SK-N-SH (cell line): ENCODE results near the gene VAPB. TPM values are rescaled to one million over a fixed set of nuclear protein-coding genes. Genes with fewer than 3 reads are reported as not detected.

Experiments
- CTCF ChIA-PET: fragments of 300-600, 350-600 bp; formaldehyde crosslinking; extraction: SDS; loops from one replicate; lab custom pipeline; 2021; lab: Yijun Ruan, JAX
- POLR2A ChIA-PET: fragments of 350-600 bp; sonication (Branson Sonifier 250); formaldehyde crosslinking; extraction: SDS; loops from one replicate; lab custom pipeline; 2020; ENCODE audit warnings: antibody characterized with exemption, inconsistent platforms; lab: Yijun Ruan, JAX
- DNase-seq: peaks from one replicate; pipeline ENCODE4 v3.0.0; 2012
- H2AFZ ChIP-seq: fragments of 200-600 bp; sonication (generic); 2 replicates; pipeline ENCODE4 v1.8.1; 2016; ENCODE audit warnings: antibody characterized with exemption, mild to moderate bottlenecking, low read depth
- H3F3A ChIP-seq: fragments of 200-600 bp; sonication (generic); replicated peaks from 2 replicates; pipeline ENCODE3; 2016; ENCODE audit warnings: antibody characterized with exemption, mild to moderate bottlenecking; ENCODE audit not compliant: insufficient read depth
- H3K27ac ChIP-seq, 2 experiments: fragments of 200-500 bp in 1 of 2; fragments of 200-600 bp in 1 of 2; sonication (Bioruptor generic) in 1 of 2; sonication (generic), shearing (Covaris generic) in 1 of 2; 2 replicates each; pipeline versions ENCODE4 v1.5.1 to v1.6.1; 2014 to 2016; ENCODE audit warnings: low read depth in 2 of 2, inconsistent platforms in 1 of 2, low read length in 1 of 2, mild to moderate bottlenecking in 1 of 2, mixed read lengths in 1 of 2
- H3K27me3 ChIP-seq: fragments of 200-600 bp; sonication (generic), shearing (Covaris generic); 2 replicates; pipeline ENCODE4 v1.6.1; 2016; ENCODE audit warnings: mixed run types; ENCODE audit not compliant: insufficient read depth
- H3K36me3 ChIP-seq, 2 experiments: fragments of 200-500 bp in 1 of 2; fragments of 200-600 bp in 1 of 2; sonication (Bioruptor generic) in 1 of 2; sonication (generic) in 1 of 2; replicated peaks in 1 of 2; 2 replicates each; pipeline versions ENCODE3 to v1.5.1; 2014 to 2016; ENCODE audit warnings: low read length in 1 of 2, mild to moderate bottlenecking in 1 of 2; ENCODE audit not compliant: insufficient read depth in 2 of 2, control insufficient read depth in 1 of 2
- H3K4me1 ChIP-seq, 2 experiments: fragments of 200-500 bp in 1 of 2; fragments of 200-600 bp in 1 of 2; sonication (Bioruptor generic) in 1 of 2; sonication (generic), shearing (Covaris generic) in 1 of 2; 2 replicates each; pipeline versions ENCODE4 v1.5.1 to v1.6.1; 2014 to 2016; ENCODE audit warnings: low read depth in 1 of 2, low read length in 1 of 2, mixed run types in 1 of 2; ENCODE audit not compliant: insufficient read depth in 2 of 2, control insufficient read depth in 1 of 2
- H3K4me2 ChIP-seq: fragments of 200-600 bp; sonication (generic), shearing (Covaris generic); 2 replicates; pipeline ENCODE4 v1.6.1; 2017; ENCODE audit warnings: mixed run types
- H3K4me3 ChIP-seq, 2 experiments: fragments of 200-500 bp in 1 of 2; fragments of 200-600 bp in 1 of 2; sonication (Bioruptor generic) in 1 of 2; sonication (generic), shearing (Covaris generic) in 1 of 2; 2 replicates each; pipeline versions ENCODE4 v1.5.1 to v1.8.1; 2014 to 2016; ENCODE audit warnings: low read depth in 2 of 2, inconsistent platforms in 1 of 2, low read length in 1 of 2, mild to moderate bottlenecking in 1 of 2, mixed read lengths in 1 of 2, moderate library complexity in 1 of 2
- H3K79me2 ChIP-seq: fragments of 200-600 bp; sonication (generic); 2 replicates; pipeline ENCODE4 v1.8.1; 2017; ENCODE audit warnings: mild to moderate bottlenecking; ENCODE audit not compliant: insufficient read depth
- H3K9ac ChIP-seq: fragments of 200-600 bp; sonication (generic); 2 replicates; pipeline ENCODE4 v1.6.1; 2017; ENCODE audit warnings: mixed run types
- H3K9me2 ChIP-seq: fragments of 200-600 bp; sonication (generic); 2 replicates; pipeline ENCODE4 v1.6.1; 2017; ENCODE audit warnings: mixed run types
- H3K9me3 ChIP-seq: fragments of 200-600 bp; sonication (generic); 2 replicates; pipeline ENCODE4 v1.6.1; 2017; ENCODE audit warnings: mixed run types, mild to moderate bottlenecking, moderate library complexity
- H4K20me1 ChIP-seq: fragments of 200-600 bp; sonication (generic); 2 replicates; pipeline ENCODE4 v1.6.1; 2017; ENCODE audit warnings: mild to moderate bottlenecking, mixed run types; ENCODE audit not compliant: insufficient read depth
- ELF1 ChIP-seq: IDR thresholded peaks from 2 replicates; pipeline ENCODE4 v1.4.0; 2012
- EZH2phosphoT487 ChIP-seq: fragments of 200-600 bp; sonication (generic); IDR thresholded peaks from 2 replicates; pipeline ENCODE4 v1.6.1; 2017; ENCODE audit warnings: low read depth, mixed run types, mild to moderate bottlenecking, antibody characterized with exemption, moderate library complexity, borderline replicate concordance
- GABPA ChIP-seq: IDR thresholded peaks from 2 replicates; pipeline ENCODE4 v1.4.0; 2012; ENCODE audit warnings: low read depth, mild to moderate bottlenecking
- PBX3 ChIP-seq: IDR thresholded peaks from 2 replicates; pipeline ENCODE4; 2012
- SIN3A ChIP-seq: IDR thresholded peaks from 2 replicates; pipeline ENCODE4 v1.6.1; 2012; ENCODE audit warnings: low read depth, mild to moderate bottlenecking, low read length, moderate library complexity, borderline replicate concordance
- USF2 ChIP-seq: fragments of 150-350 bp; IDR thresholded peaks from 2 replicates; pipeline ENCODE4 v1.6.1; 2017; ENCODE audit warnings: antibody characterized with exemption, low read length, low read depth, borderline replicate concordance
- WGBS: methylation state at CpG from one replicate; pipeline ENCODE4 v1.1.6; 2017; ENCODE audit warnings: low lambda C conversion rate; 5-methylcytosine and 5-hydroxymethylcytosine counted together
- polyA plus RNA-seq, 3 experiments: library from polyadenylated mRNA; depleted of rRNA; stranded (reverse); fragments of >200 nt; gene quantifications; 2 replicates each; pipeline ENCODE4 v1.2.3, GENCODE V29; 2012

Gene VAPB
- polyA plus RNA-seq, 1 of the 3 experiments (the other 2 are of a cell fraction): 16.9 TPM

DNA sequence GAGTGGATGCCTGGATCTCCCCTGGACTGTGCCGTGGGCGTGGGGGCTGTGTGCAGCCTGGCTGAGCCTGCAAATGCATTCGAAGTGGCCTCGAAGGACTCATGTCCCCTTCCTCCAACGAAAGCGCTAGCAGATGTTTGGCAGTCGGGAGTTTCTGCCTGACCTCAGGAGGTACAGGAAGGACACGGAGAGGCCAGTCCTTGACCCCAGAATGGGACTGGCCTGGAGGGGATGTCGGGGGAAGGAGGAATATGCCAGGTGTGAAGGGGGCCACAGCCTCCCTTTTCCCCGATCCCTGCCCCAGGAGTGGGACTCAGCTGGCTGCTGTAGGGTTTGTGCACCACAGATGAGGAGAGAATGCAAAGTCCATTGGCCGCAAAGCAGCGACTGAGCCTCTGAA lies 80.6 kb downstream of the VAPB start:
- H3K9ac ChIP-seq: no peak overlapping the region

DNA sequence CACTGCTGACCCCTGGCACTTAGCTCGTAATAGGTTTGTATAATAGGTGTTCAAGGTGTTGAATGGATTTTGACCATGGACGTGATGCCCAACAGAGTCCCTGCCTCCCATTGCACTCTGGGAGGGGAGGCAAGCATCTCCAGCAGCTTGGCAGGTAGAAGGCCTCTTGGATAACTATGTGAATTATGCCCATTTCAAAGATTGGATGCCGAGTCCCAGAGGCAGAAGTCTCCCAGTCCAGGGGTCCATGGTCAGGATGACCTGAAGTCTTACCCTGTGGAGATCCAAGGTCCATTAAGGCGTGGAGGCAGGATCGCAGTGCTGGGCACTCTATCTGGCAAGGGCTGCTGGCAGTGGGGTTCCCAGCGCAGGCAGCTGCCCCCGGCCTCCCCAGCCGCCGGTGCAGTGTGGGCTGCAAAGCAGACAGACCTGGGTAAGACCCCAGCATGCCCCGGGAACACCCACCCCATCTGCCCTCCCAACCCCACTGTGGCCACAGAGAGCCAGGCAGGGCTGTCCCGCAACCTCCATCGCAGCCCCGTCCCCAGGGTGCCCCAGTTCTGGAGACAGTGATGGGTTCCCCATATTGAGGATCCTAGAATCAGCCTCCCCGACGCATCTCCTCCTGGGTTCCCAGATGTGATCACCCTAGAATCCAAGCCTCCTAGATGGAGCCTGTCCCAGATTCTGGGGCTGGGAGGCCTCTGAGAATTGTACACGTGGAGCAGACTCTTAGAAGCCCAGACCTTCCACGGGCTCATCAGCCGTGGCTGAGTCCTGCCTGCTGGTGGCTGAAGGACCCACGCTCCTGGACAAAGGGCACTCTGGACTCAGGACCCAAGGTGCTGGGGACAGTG lies 81.5 kb downstream of the VAPB start:
- Histone ChIP-seq H3K4me2 (peak overlapping the region; percentile 51; the same call in 1 of the 2 replicates), H3K27me3 (no peaks in the 10 kb centered on the region), H3K27ac (peak overlapping the region; percentile 82 to 90), H3K36me3 (no peaks in the 10 kb centered on the region), H4K20me1 (no peaks in the 10 kb centered on the region), H3K9me3 (no peaks in the 10 kb centered on the region), H3K79me2 (no peaks in the 10 kb centered on the region), H3K9me2 (no peaks in the 10 kb centered on the region), H3K9ac (no peak overlapping the region), H3K4me3 (no peak overlapping the region), H2AFZ (no peak overlapping the region), H3F3A (peaks cover 11% of the 10 kb centered on the region), H3K4me1 (peaks cover 5 to 52% of the 10 kb centered on the region in 2 experiments; a peak in 3 of 4 replicates)
- ChIA-PET CTCF (interaction anchor here (1.1 to 1.8 kb wide), 5 partner anchors 10 to 179 kb away, joined by 3 to 6 read pairs (median 3); no protein-coding TSS in a partner anchor), POLR2A (interaction anchor here (0.8 to 1.7 kb wide), 5 partner anchors 13 to 181 kb away, joined by 3 to 9 read pairs (median 3); partner anchors contain the start of genes STX16 and VAPB)
- WGBS: 95% methylated on average over 9 of the region's 19 CpGs
- TF ChIP-seq SIN3A: no peak
- no peak for TF ChIP-seq PBX3
- TF ChIP-seq EZH2phosphoT487: no peak
- TF ChIP-seq USF2: no peak
- peak; percentile 44 for DNase-seq

More for the DNA sequence above, 80.6 kb downstream of the VAPB start:
- Histone ChIP-seq H2AFZ (no peak overlapping the region), H3K9me3 (no peaks in the 10 kb centered on the region), H3K36me3 (no peaks in the 10 kb centered on the region), H3K27ac (no peak overlapping the region), H3K4me2 (no peak overlapping the region), H3K4me1 (peaks cover 5 to 54% of the 10 kb centered on the region in 2 experiments; a peak in 3 of 4 replicates), H3K4me3 (no peak overlapping the region), H3K27me3 (no peaks in the 10 kb centered on the region), H3K9me2 (no peaks in the 10 kb centered on the region), H4K20me1 (no peaks in the 10 kb centered on the region), H3F3A (peaks cover 11% of the 10 kb centered on the region), H3K79me2 (no peaks in the 10 kb centered on the region)
- CTCF ChIA-PET: no interaction called here
- WGBS: 85% methylated on average over 12 of the region's 12 CpGs
- POLR2A ChIA-PET: no interaction called here
- DNase-seq: no peak
- TF ChIP-seq ELF1 (no peak), GABPA (no peak)
